ENCODE measurements around the gene CBARP.

DNA sequence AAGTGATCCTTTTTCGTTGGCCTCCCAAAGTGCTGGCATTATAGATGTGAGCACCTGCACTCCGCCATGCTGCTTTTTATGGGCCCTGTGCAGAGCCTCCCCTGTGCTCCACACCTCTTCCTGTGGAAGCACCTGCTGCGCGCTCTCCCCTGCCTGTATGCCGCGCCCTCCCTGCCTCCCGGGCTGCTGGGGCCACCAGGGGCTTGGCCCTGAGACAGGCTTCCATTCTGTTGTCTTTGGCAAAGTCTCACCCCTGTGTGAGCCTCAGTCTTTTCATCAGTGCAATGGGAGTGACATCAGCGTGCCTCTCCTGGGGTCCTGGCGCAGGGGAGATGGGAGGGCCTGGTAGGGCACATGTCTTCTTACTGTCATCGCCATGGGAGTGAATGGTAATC lies 38.8 kb upstream of the CBARP start:
- TF ChIP-seq, protein P1, sequence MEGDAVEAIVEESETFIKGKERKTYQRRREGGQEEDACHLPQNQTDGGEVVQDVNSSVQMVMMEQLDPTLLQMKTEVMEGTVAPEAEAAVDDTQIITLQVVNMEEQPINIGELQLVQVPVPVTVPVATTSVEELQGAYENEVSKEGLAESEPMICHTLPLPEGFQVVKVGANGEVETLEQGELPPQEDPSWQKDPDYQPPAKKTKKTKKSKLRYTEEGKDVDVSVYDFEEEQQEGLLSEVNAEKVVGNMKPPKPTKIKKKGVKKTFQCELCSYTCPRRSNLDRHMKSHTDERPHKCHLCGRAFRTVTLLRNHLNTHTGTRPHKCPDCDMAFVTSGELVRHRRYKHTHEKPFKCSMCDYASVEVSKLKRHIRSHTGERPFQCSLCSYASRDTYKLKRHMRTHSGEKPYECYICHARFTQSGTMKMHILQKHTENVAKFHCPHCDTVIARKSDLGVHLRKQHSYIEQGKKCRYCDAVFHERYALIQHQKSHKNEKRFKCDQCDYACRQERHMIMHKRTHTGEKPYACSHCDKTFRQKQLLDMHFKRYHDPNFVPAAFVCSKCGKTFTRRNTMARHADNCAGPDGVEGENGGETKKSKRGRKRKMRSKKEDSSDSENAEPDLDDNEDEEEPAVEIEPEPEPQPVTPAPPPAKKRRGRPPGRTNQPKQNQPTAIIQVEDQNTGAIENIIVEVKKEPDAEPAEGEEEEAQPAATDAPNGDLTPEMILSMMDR (IDR thresholded peaks at IDR 0.05): no peak
- no peak for TF ChIP-seq POLR2A (IDR thresholded peaks at IDR 0.05)
